ENCODE measurements around the gene CLEC11A. TPM values are rescaled to one million over a fixed set of nuclear protein-coding genes. Genes with fewer than 3 reads are reported as not detected.

CLEC11A gene
- total and polyA plus RNA-seq, 2 of the 8 experiments (the other 6 are each of a cell fraction or from before 2014, with no cell fraction given): 4.3 to 17.4 TPM

DNA sequence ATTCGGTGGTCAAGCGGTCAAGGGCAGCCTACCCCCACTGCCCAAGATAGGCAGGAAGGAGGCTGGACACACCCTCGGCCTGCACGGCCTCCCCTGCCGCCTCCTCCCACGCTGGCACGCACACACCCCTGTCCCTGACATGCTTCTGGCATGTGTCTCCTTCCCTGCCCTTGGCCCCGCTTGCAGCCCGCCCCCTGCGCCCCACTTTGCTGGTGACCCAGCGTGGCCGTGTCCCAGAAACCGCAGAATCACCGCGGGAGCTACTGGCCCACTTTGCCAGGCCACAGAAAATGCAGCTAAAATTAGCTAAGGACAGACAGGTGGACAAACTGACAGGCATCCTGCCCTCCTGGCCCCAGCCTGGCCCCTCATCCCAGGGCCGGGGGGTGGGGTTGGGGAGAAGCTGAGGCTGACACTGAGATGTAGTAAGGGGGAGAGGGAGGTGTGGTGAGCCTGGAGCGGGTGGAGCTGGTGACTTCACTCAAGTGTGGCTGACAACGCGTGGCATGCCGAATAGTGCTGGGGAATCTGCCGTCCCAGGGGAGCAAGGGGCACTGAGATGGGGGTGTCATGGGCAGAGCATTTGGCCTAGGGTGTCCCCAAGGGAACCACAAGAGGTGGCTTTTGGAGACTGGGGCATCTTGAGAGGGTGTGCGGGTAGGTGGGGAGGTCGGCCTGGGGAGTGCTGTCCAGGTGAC, 6.0 kb upstream of the CLEC11A start (continued):
- TF ChIP-seq, protein P1, sequence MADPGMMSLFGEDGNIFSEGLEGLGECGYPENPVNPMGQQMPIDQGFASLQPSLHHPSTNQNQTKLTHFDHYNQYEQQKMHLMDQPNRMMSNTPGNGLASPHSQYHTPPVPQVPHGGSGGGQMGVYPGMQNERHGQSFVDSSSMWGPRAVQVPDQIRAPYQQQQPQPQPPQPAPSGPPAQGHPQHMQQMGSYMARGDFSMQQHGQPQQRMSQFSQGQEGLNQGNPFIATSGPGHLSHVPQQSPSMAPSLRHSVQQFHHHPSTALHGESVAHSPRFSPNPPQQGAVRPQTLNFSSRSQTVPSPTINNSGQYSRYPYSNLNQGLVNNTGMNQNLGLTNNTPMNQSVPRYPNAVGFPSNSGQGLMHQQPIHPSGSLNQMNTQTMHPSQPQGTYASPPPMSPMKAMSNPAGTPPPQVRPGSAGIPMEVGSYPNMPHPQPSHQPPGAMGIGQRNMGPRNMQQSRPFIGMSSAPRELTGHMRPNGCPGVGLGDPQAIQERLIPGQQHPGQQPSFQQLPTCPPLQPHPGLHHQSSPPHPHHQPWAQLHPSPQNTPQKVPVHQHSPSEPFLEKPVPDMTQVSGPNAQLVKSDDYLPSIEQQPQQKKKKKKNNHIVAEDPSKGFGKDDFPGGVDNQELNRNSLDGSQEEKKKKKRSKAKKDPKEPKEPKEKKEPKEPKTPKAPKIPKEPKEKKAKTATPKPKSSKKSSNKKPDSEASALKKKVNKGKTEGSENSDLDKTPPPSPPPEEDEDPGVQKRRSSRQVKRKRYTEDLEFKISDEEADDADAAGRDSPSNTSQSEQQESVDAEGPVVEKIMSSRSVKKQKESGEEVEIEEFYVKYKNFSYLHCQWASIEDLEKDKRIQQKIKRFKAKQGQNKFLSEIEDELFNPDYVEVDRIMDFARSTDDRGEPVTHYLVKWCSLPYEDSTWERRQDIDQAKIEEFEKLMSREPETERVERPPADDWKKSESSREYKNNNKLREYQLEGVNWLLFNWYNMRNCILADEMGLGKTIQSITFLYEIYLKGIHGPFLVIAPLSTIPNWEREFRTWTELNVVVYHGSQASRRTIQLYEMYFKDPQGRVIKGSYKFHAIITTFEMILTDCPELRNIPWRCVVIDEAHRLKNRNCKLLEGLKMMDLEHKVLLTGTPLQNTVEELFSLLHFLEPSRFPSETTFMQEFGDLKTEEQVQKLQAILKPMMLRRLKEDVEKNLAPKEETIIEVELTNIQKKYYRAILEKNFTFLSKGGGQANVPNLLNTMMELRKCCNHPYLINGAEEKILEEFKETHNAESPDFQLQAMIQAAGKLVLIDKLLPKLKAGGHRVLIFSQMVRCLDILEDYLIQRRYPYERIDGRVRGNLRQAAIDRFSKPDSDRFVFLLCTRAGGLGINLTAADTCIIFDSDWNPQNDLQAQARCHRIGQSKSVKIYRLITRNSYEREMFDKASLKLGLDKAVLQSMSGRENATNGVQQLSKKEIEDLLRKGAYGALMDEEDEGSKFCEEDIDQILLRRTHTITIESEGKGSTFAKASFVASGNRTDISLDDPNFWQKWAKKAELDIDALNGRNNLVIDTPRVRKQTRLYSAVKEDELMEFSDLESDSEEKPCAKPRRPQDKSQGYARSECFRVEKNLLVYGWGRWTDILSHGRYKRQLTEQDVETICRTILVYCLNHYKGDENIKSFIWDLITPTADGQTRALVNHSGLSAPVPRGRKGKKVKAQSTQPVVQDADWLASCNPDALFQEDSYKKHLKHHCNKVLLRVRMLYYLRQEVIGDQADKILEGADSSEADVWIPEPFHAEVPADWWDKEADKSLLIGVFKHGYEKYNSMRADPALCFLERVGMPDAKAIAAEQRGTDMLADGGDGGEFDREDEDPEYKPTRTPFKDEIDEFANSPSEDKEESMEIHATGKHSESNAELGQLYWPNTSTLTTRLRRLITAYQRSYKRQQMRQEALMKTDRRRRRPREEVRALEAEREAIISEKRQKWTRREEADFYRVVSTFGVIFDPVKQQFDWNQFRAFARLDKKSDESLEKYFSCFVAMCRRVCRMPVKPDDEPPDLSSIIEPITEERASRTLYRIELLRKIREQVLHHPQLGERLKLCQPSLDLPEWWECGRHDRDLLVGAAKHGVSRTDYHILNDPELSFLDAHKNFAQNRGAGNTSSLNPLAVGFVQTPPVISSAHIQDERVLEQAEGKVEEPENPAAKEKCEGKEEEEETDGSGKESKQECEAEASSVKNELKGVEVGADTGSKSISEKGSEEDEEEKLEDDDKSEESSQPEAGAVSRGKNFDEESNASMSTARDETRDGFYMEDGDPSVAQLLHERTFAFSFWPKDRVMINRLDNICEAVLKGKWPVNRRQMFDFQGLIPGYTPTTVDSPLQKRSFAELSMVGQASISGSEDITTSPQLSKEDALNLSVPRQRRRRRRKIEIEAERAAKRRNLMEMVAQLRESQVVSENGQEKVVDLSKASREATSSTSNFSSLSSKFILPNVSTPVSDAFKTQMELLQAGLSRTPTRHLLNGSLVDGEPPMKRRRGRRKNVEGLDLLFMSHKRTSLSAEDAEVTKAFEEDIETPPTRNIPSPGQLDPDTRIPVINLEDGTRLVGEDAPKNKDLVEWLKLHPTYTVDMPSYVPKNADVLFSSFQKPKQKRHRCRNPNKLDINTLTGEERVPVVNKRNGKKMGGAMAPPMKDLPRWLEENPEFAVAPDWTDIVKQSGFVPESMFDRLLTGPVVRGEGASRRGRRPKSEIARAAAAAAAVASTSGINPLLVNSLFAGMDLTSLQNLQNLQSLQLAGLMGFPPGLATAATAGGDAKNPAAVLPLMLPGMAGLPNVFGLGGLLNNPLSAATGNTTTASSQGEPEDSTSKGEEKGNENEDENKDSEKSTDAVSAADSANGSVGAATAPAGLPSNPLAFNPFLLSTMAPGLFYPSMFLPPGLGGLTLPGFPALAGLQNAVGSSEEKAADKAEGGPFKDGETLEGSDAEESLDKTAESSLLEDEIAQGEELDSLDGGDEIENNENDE (IDR thresholded peaks at IDR 0.05; ENCODE audit: insufficient replicate concordance, low read length): no peak
